PC-3 (cell line): Measurements from ENCODE around the gene NXPH1.

Experiments
- CTCF ChIP-seq: fragments of 300-600 bp; sonication (generic); conservative IDR thresholded peaks from 2 replicates; pipeline ENCODE4 v1.5.1; 2017; ENCODE audit warnings: antibody characterized with exemption, low read depth, mild to moderate bottlenecking, low read length
- EZH2 ChIP-seq: fragments of 300-600 bp; sonication (generic); IDR thresholded peaks from one replicate; pipeline ENCODE4 v1.6.1; 2017; ENCODE audit warnings: antibody characterized with exemption, mild to moderate bottlenecking, low read length; ENCODE audit not compliant: unreplicated experiment

DNA sequence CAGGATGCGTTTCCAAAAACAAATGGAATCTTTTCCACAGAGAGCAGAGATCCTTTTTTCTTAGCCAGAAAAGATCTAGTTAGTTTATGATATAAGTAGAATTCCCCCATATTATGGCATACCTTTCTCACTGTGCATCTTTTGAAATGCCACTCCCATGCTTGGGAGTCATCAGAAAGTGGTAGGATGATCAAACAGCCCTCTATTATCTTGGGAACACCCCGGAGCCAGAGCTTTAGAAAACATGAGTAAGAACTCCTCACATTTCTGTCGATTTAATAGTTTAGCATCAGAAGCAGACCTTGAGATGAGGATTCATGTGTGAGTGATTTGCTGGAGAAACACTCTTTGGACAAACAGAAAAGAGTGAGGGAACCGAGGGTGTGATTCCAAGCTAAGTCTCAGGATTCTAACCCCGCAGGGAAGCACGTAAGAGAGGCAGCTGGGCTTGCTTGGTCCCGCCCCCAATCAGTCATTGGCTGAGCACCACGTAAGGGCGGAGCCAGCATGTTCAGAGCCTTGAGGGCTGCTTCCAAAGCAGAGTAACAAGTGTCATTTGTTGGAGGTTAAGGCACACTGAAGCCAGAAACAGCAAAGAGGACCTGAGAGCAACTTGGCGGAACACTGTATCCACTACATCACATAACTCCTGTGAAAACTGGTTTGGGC, 43.7 kb upstream of the NXPH1 start:
- TF ChIP-seq CTCF (no peak), EZH2 (no peak)
